Inferior parietal cortex (tissue), 1 donor: ENCODE data around the gene POLD1.
"Not testable (repeated sequence)": the region's sequence is repeated elsewhere in the genome, so short reads cannot be mapped to it uniquely, and the experiment has no call there.

Source experiments
- DNase-seq: peaks from one replicate; pipeline ENCODE4 v3.0.0-alpha.2; 2016; ENCODE audit errors: extremely low spot score

POLD1 gene

DNA sequence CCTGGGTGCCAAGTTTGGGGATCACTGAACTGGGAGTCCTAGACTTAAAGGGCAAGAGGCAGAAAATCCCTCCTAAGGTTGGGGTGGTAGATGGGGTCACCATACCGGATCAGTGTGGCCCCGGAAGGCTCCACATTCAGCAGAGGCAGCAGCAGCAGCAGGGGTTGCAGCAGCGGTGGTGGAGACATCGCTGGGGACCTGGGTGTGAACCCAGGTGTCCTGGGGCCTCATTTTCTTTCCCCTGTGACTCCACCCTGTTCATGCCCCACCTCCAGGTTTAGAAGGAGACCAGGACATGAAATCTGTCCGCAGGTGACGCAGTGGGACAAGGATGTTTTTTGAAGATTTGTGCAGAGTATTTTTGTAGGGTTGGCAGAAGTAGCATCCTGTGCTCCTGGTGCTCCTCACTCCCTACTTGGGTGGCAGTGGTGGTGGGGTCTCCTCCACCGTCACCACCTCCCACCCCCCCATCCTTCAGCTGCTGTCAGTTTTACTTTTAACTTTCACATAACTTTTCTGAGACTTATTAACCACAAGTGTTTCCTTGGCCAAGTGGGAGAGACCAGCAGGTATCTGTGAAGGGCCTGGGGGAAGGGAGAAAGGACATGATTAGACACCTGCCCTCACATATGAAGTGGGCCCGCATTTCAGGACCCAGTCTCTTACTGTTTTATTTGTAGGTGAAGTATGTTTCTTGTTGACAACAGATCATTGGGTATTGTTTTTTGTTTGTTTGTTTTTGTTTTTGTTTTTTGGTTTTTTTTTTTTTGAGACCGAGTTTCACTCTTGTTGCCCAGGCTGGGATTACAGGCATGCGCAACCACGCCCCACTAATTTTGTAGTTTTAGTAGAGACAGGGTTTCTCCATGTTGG, 18.5 kb upstream of the POLD1 start, which contains the start of gene NAPSA:
Gene NAPSA, minus strand, starts transcription at position 206 of the 873 bp plus-strand sequence. Its CDS starts 18 bp downstream, at position 188.
- DNase-seq, result no peak

GRCh38 chr19:50368649-50369570, 15.2 kb upstream of the POLD1 start:
- peak; percentile 94 for DNase-seq

GRCh38 chr19:50371914-50372475, 12.2 kb upstream of the POLD1 start:
- DNase-seq, result no peak

GRCh38 chr19:50376166-50377050, 7.7 kb upstream of the POLD1 start, which contains the start of gene NR1H2:
NR1H2 (plus strand) TSS chr19:50376457; CDS start chr19:50377606, 1,149 bp downstream.
- peak; percentile 99 for DNase-seq

DNA sequence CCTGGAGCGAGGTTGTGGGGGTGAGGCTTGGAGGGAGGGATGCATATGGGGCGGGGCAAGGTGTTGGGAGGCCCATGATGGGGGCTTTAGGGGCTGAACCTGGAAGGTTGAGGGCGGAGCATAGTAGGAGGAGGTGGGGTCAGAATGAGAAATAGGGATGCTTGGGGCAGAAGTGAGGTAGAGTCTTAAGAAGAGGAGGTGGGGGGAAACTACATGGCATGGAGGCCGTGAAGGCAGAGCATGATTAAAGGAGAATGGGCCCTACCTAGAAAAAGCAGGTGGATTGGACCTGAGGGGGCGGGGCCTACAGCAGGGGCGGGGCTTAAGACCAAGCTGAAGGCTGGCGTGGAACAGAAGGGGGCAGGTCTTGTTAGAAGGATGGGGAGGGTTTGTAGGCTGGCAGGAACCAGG, 7.1 kb upstream of the POLD1 start:
- DNase-seq, result no peak

DNA sequence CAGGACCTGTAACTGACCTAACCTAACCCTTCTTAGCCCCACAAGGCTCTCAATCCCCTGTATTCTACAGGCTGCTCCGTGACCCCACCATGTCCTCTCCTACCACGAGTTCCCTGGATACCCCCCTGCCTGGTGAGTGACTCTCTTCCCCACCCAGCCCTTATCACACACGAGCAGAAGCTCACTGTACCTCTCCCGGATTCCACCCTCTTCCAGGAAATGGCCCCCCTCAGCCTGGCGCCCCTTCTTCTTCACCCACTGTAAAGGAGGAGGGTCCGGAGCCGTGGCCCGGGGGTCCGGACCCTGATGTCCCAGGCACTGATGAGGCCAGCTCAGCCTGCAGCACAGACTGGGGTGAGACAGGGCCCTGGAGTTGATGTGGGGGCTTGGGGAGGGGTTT, 6.6 kb upstream of the POLD1 start:
- no peak for DNase-seq

- no peak for DNase-seq
Observed at GRCh38 chr19:50378169-50378862, 5.8 kb upstream of the POLD1 start.

GRCh38 chr19:50378863-50379236, 5.3 kb upstream of the POLD1 start:
- no peak for DNase-seq

DNA sequence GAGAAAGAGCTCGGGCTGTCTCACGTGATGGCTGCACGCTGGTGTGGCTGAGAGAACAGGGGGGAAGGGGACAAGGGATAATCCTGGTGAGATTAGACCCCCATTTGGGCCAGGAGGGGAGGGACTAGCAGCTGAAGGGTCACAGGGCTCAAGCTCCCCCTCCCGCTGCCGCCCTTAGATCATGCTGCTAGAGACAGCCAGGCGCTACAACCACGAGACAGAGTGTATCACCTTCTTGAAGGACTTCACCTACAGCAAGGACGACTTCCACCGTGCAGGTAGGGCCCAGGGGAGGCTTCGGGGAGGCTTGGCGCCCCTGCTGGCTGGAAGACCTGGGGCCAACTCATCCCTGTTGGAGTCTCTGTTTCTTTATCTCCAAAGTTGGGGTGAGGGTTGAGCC, 4.5 kb upstream of the POLD1 start:
- DNase-seq, result no peak

- no peak for DNase-seq
Observed at GRCh38 chr19:50380137-50380536, 4.0 kb upstream of the POLD1 start.

DNA sequence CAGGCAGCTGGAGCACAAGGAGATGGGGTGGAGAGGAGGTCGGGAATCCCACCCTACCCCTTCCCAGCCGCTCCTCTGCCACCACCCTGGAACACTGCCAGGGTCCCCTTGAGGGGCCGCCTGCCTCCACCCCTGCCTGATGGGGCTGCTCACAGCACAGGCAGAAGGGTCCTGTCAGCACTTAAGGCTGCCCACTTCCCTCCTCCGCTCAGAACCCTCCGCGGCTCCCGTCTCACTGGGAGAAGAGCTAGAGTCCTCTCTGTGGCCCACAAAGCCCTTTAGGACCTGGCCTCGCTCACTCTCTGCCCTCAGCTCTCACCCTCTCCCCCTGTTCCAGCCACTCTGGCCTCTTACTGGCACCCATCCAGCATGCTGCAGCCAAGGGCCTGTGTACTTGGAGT, 3.4 kb upstream of the POLD1 start:
- no peak for DNase-seq

DNA sequence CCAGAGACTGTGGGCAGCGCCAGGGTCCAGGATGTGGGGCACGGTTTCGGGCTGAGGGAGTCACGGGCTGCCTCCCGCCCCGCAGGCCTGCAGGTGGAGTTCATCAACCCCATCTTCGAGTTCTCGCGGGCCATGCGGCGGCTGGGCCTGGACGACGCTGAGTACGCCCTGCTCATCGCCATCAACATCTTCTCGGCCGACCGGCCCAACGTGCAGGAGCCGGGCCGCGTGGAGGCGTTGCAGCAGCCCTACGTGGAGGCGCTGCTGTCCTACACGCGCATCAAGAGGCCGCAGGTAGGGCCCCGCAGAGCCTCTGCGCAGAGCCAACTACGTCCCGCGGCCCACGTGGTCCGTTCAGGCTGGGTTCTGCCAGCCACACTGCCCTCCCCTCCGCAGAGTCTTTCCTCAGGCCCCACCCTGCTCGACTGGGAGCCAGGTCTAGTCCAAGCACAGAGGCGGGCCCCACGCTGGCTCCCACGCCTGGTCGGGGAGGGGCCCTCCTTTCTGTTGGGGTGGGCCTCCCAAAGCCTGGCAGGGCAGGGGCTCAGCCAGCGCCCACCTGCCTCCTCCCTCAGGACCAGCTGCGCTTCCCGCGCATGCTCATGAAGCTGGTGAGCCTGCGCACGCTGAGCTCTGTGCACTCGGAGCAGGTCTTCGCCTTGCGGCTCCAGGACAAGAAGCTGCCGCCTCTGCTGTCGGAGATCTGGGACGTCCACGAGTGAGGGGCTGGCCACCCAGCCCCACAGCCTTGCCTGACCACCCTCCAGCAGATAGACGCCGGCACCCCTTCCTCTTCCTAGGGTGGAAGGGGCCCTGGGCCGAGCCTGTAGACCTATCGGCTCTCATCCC, 2.0 kb upstream of the POLD1 start:
- DNase-seq, result no peak

GRCh38 chr19:50383001-50383851, 921 bp upstream of the POLD1 start:
- no peak for DNase-seq

GRCh38 chr19:50384685-50385535, 763 bp downstream of the POLD1 start:
- DNase-seq, result no peak

GRCh38 chr19:50387176-50387867, 3.2 kb downstream of the POLD1 start:
- no peak for DNase-seq

- DNase-seq, result no peak
Observed at GRCh38 chr19:50387868-50388245, 3.7 kb downstream of the POLD1 start.

GRCh38 chr19:50390295-50390694, 6.1 kb downstream of the POLD1 start:
- not testable (repeated sequence) for DNase-seq
